Measurements from ENCODE around the gene CCNL1. TPM values are rescaled to one million over a fixed set of nuclear protein-coding genes. Genes with fewer than 3 reads are reported as not detected.

The CCNL1 gene
- 100 to 1,000 TPM in 1 of 2 donors, 10 to 100 TPM in 1; 82.6 to 119 TPM for total RNA-seq
- 100 to 1,000 TPM; 173 to 319 (median 206) TPM for polyA plus RNA-seq (ENCODE audit: insufficient read length in 6 of 6)
- long read RNA-seq, donor 1, full-length matches to known transcripts: 48 of 94 reads
- long read RNA-seq, donor 1, partial matches to known transcripts: 46 of 94 reads
- long read RNA-seq, donor 1, other reads (novel, unspliced or antisense): 0 of 94 reads
- long read RNA-seq, donor 2, full-length matches to known transcripts: 36 of 48 reads
- long read RNA-seq, donor 2, partial matches to known transcripts: 12 of 48 reads
- long read RNA-seq, donor 2, other reads (novel, unspliced or antisense): 0 of 48 reads
- long read RNA-seq, donor 3, full-length matches to known transcripts: 24 of 30 reads
- long read RNA-seq, donor 3, partial matches to known transcripts: 6 of 30 reads
- long read RNA-seq, donor 3, other reads (novel, unspliced or antisense): 0 of 30 reads
- long read RNA-seq, donor 4, partial matches to known transcripts: 12 of 20 reads
- long read RNA-seq, donor 4, other reads (novel, unspliced or antisense): 1 of 20 reads
- long read RNA-seq, donor 5, full-length matches to known transcripts: 32 of 37 reads
- long read RNA-seq, donor 5, partial matches to known transcripts: 5 of 37 reads
- long read RNA-seq, donor 5, other reads (novel, unspliced or antisense): 0 of 37 reads
- long read RNA-seq, donor 6, full-length matches to known transcripts: 34 of 34 reads
- long read RNA-seq, donor 6, partial matches to known transcripts: 0 of 34 reads
- long read RNA-seq, donor 6, other reads (novel, unspliced or antisense): 0 of 34 reads
- long read RNA-seq, donor 7, full-length matches to known transcripts: 13 of 13 reads
- long read RNA-seq, donor 7, partial matches to known transcripts: 0 of 13 reads
- long read RNA-seq, donor 7, other reads (novel, unspliced or antisense): 0 of 13 reads
- long read RNA-seq, donor 8, full-length matches to known transcripts: 30 of 30 reads
- long read RNA-seq, donor 8, partial matches to known transcripts: 0 of 30 reads
- long read RNA-seq, donor 8, other reads (novel, unspliced or antisense): 0 of 30 reads
- long read RNA-seq, donor 9: 0 reads
- long read RNA-seq, donor 10, partial matches to known transcripts: 3 of 8 reads
- long read RNA-seq, donor 10, other reads (novel, unspliced or antisense): 2 of 8 reads
- long read RNA-seq, donor 11, full-length matches to known transcripts: 11 of 18 reads
- long read RNA-seq, donor 11, partial matches to known transcripts: 7 of 18 reads
- long read RNA-seq, donor 11, other reads (novel, unspliced or antisense): 0 of 18 reads
- long read RNA-seq, donor 12, full-length matches to known transcripts: 22 of 22 reads
- long read RNA-seq, donor 12, partial matches to known transcripts: 0 of 22 reads
- long read RNA-seq, donor 12, other reads (novel, unspliced or antisense): 0 of 22 reads

DNA sequence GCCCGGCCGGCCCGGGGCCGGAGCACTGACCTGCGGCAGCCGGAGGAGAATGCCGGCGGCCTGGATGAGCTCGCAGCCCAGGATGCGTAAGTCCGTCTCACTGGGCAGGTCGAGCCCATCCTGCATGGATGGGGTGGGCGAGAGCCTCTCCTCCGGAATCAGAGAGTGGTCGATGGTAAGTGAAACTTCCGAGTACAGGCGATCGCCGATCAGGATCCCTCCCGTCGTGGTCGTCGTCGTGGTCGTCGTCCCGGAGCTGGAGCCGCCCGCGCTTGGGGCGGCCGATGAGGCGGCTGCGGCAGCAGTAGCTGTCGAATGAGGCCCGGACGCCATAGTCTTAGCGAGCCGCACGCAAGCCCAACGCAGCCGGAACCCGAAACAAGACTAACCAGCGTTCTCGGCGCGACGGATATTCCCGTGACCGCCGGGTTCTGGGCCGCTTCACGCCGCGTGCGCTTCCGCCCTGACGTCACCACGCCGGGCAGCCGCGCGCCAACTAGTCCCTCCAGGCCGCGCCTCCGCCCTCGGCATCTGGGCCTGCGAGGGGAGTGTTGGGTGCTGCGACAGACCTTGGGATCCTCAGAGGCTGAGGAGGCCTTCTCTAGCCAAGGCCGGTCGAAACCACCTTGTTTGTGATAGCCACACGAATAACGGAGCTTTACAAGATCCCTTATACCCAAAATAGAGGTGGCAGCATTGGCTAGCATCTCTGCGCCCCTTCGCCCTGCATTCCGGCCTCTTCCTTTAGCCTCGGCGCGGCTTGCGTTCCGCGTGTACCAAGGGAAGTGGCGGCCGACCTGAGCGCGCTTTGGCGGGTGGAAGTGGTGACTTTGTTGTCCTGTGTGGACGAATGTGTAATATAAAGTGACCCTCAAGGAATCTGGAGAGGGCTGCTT, at the start of gene CCNL1:
CCNL1 (minus strand) TSS at position 386 of the 896 bp plus-strand sequence; CDS start at position 333, 53 bp downstream.
- Histone ChIP-seq H3K36me3 (peaks cover 7 to 38% of the 10 kb centered on the region in 2 donors), H3K27ac (peak within 1 kb of the TSS; percentile 100), H3K9me3 (no peaks in the 10 kb centered on the region), H3K4me1 (peaks cover 30 to 70% of the 10 kb centered on the region in 2 donors), H3K27me3 (no peaks in the 10 kb centered on the region), H3K4me3 (peak within 1 kb of the TSS; percentile 78 to 91)
- no peak for TF ChIP-seq CTCF (IDR thresholded peaks at IDR 0.05)
- peak; percentile 94 for ATAC-seq
- intact Hi-C loops (cut with DNase I): no loop called here
- DNase-seq: peak; percentile 96 to 99 (median 96)

DNA sequence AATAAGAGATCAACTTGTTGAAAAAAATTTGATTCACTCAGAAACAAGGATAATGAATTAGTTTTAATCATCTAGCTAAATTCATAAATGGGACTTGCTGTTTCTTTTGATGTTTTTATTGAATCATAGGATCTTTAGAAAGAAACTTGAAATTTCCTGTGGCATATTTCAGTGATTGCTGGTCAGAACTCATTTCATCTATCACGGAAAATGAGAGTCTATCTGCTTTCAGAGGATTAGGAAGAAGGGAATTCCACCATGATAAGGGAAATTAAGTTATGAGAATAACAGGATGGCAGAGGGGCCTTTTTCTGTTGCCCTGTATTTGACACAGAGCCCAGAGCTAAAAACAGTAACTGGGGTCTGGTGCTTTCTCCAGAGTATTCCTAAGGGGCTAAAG, 44.9 kb upstream of the CCNL1 start:
- ATAC-seq: no peak
- Histone ChIP-seq H3K27me3 (no peaks in the 10 kb centered on the region), H3K4me1 (peaks cover 5% of the 10 kb centered on the region in 2 donors), H3K4me3 (no peak overlapping the region), H3K27ac (no peak overlapping the region), H3K36me3 (no peaks in the 10 kb centered on the region), H3K9me3 (no peaks in the 10 kb centered on the region)
- intact Hi-C loops (cut with DNase I): loop anchor here in 1 of 2 donors (10.0 kb wide), 1 partner anchor 290 kb away; no protein-coding TSS in a partner anchor
- no peak for TF ChIP-seq CTCF (IDR thresholded peaks at IDR 0.05)
- DNase-seq: no peak

- TF ChIP-seq CTCF (IDR thresholded peaks at IDR 0.05): peak; percentile 24 to 25
- intact Hi-C loops (cut with DNase I): loop anchor here in 1 of 2 donors (10.0 kb wide), 1 partner anchor 290 kb away; no protein-coding TSS in a partner anchor
- no peak for ATAC-seq
These were observed 44.5 kb upstream of the CCNL1 start for GRCh38 chr3:157204431-157204830.

GRCh38 chr3:157201648-157202278, 41.8 kb upstream of the CCNL1 start:
- Histone ChIP-seq H3K4me3 (no peak overlapping the region), H3K4me1 (peaks cover 5% of the 10 kb centered on the region in 2 donors), H3K27ac (no peak overlapping the region), H3K9me3 (no peaks in the 10 kb centered on the region), H3K36me3 (no peaks in the 10 kb centered on the region), H3K27me3 (no peaks in the 10 kb centered on the region)
- DNase-seq: peak in 2 of 4 donors; percentile 14 to 30
- peak; percentile 41 to 57 for TF ChIP-seq CTCF (IDR thresholded peaks at IDR 0.05)
- intact Hi-C loops (cut with DNase I): loop anchor here in 1 of 2 donors (10.0 kb wide), 1 partner anchor 293 kb away; no protein-coding TSS in a partner anchor
- ATAC-seq: peak; percentile 79

More at GRCh38 chr3:157204431-157204830, 44.5 kb upstream of the CCNL1 start:
- H3K9me3 ChIP-seq: no peaks in the 10 kb centered on the region
- H3K27me3 ChIP-seq: no peaks in the 10 kb centered on the region
- H3K4me3 ChIP-seq: no peak overlapping the region
- no peak overlapping the region for H3K27ac ChIP-seq
- H3K36me3 ChIP-seq: no peaks in the 10 kb centered on the region
- DNase-seq: peak in 2 of 4 donors; percentile 30 to 35
- peaks cover 5% of the 10 kb centered on the region in 2 donors for H3K4me1 ChIP-seq

Data from left lung (tissue), 14 donors.